ENCODE measurements around the gene ZNF689. TPM values are rescaled to one million over a fixed set of nuclear protein-coding genes. Genes with fewer than 3 reads are reported as not detected.
A peak's percentile ranks its signal among the peaks of the same experiment; 100 is the strongest.

Gene ZNF689
- total and polyA plus RNA-seq, 2 of the 13 experiments (the other 11 are each of a cell fraction or from before 2014, with no cell fraction given): 9.7 to 19.5 TPM

DNA sequence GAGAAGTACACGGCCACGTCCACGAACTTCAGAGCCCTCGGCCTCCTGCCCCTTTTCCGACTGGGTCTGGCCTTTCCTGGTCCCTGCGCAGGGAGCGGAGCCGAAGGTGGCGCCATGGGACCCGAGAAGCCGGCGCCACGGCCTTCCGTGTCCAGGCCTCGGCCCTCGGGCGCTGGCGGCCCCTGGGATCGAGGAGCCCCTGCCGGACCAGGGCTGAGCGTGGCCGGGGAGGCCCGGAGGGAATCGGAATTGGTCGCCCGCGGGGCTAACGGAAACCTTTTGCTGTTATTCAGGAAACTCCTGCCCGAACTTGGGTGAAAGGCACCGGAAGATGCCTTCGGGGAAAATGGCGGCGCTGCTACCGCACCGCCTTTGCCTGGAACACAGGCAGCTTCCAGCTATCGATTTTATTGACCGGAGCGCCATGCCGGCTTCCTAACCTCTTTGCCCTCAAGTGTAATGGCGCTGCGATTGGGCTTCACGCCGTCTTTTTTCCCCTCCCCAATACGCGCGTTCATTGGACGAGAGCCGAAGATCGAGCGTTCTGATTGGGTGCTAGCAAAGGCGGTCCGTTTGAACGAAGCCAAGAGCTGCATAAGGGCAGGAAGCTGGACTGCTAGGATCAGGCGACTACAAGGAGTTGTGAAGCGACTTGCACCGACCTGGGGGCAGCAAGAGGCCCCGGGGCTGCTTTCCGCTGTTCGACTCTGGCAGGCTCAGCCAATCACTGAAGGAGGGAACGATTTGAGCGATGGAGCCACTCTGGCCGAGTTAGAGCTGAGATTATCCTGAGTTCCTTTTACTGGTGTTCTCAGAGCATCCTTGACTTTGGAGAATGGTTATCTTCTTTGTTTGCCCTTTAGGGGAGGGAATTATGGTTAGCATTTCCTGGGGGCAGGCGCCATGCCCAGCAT is at the start of gene ZNF689 (continued):
- TF ChIP-seq, protein P1, sequence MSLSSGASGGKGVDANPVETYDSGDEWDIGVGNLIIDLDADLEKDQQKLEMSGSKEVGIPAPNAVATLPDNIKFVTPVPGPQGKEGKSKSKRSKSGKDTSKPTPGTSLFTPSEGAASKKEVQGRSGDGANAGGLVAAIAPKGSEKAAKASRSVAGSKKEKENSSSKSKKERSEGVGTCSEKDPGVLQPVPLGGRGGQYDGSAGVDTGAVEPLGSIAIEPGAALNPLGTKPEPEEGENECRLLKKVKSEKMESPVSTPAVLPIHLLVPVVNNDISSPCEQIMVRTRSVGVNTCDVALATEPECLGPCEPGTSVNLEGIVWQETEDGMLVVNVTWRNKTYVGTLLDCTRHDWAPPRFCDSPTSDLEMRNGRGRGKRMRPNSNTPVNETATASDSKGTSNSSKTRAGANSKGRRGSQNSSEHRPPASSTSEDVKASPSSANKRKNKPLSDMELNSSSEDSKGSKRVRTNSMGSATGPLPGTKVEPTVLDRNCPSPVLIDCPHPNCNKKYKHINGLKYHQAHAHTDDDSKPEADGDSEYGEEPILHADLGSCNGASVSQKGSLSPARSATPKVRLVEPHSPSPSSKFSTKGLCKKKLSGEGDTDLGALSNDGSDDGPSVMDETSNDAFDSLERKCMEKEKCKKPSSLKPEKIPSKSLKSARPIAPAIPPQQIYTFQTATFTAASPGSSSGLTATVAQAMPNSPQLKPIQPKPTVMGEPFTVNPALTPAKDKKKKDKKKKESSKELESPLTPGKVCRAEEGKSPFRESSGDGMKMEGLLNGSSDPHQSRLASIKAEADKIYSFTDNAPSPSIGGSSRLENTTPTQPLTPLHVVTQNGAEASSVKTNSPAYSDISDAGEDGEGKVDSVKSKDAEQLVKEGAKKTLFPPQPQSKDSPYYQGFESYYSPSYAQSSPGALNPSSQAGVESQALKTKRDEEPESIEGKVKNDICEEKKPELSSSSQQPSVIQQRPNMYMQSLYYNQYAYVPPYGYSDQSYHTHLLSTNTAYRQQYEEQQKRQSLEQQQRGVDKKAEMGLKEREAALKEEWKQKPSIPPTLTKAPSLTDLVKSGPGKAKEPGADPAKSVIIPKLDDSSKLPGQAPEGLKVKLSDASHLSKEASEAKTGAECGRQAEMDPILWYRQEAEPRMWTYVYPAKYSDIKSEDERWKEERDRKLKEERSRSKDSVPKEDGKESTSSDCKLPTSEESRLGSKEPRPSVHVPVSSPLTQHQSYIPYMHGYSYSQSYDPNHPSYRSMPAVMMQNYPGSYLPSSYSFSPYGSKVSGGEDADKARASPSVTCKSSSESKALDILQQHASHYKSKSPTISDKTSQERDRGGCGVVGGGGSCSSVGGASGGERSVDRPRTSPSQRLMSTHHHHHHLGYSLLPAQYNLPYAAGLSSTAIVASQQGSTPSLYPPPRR (CRISPR knock-in tag; IDR thresholded peaks at IDR 0.05; ENCODE audit: borderline replicate concordance): peak; percentile 57; the same call in 1 of the 2 replicates
- no peak for TF ChIP-seq ZNF382 (CRISPR knock-in tag; IDR thresholded peaks at IDR 0.05; ENCODE audit: borderline replicate concordance)
- no peak; the same call in 1 of the 2 replicates for TF ChIP-seq ZNF746 (CRISPR knock-in tag; IDR thresholded peaks at IDR 0.05)
- no peak for TF ChIP-seq EEA1 (CRISPR knock-in tag; IDR thresholded peaks at IDR 0.05; ENCODE audit: borderline replicate concordance)
- no peak; the same call in 1 of the 2 replicates for TF ChIP-seq NCOR1 (IDR thresholded peaks at IDR 0.05; ENCODE audit: borderline replicate concordance, low read length)
- peak; percentile 56 for TF ChIP-seq ATF7-NPFF (CRISPR knock-in tag; IDR thresholded peaks at IDR 0.05; ENCODE audit: low read depth)
- TF ChIP-seq MAZ (IDR thresholded peaks at IDR 0.05; ENCODE audit: borderline replicate concordance, low read depth, low read length): no peak
- peak; percentile 40; the same call in 1 of the 2 replicates for TF ChIP-seq MAZ (CRISPR knock-in tag; IDR thresholded peaks at IDR 0.05; ENCODE audit: low read depth)
- TF ChIP-seq MIER2 (CRISPR knock-in tag; IDR thresholded peaks at IDR 0.05): 0 out of 2 replicates have a peak, but pooled peaks have one; percentile 43
- peak; percentile 99 for TF ChIP-seq ZFX (CRISPR knock-in tag; IDR thresholded peaks at IDR 0.05; ENCODE audit: low read depth)
- TF ChIP-seq TEAD2 (CRISPR knock-in tag; IDR thresholded peaks at IDR 0.05): peak; percentile 55; the same call in 1 of the 2 replicates
- TF ChIP-seq ARNT2 (CRISPR knock-in tag; IDR thresholded peaks at IDR 0.05; ENCODE audit: low read depth): no peak
- no peak for TF ChIP-seq SP1 (IDR thresholded peaks at IDR 0.05)
- TF ChIP-seq SP1 (CRISPR knock-in tag; IDR thresholded peaks at IDR 0.05): peak; percentile 81
- TF ChIP-seq, protein P2, sequence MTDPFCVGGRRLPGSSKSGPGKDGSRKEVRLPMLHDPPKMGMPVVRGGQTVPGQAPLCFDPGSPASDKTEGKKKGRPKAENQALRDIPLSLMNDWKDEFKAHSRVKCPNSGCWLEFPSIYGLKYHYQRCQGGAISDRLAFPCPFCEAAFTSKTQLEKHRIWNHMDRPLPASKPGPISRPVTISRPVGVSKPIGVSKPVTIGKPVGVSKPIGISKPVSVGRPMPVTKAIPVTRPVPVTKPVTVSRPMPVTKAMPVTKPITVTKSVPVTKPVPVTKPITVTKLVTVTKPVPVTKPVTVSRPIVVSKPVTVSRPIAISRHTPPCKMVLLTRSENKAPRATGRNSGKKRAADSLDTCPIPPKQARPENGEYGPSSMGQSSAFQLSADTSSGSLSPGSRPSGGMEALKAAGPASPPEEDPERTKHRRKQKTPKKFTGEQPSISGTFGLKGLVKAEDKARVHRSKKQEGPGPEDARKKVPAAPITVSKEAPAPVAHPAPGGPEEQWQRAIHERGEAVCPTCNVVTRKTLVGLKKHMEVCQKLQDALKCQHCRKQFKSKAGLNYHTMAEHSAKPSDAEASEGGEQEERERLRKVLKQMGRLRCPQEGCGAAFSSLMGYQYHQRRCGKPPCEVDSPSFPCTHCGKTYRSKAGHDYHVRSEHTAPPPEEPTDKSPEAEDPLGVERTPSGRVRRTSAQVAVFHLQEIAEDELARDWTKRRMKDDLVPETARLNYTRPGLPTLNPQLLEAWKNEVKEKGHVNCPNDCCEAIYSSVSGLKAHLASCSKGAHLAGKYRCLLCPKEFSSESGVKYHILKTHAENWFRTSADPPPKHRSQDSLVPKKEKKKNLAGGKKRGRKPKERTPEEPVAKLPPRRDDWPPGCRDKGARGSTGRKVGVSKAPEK (CRISPR knock-in tag; IDR thresholded peaks at IDR 0.05; ENCODE audit: borderline replicate concordance): peak; percentile 92; the same call in 1 of the 2 replicates
- peak; percentile 95 for TF ChIP-seq ASH2L (IDR thresholded peaks at IDR 0.05; ENCODE audit: insufficient read length, low read depth, low read length)
- TF ChIP-seq EED (CRISPR knock-in tag; IDR thresholded peaks at IDR 0.05): peak; percentile 77
- TF ChIP-seq IKZF1 (IDR thresholded peaks at IDR 0.05): no peak
- peak; percentile 95 for TF ChIP-seq ZNF232 (CRISPR knock-in tag; IDR thresholded peaks at IDR 0.05; ENCODE audit: borderline replicate concordance)
- TF ChIP-seq ZBTB7B (CRISPR knock-in tag; IDR thresholded peaks at IDR 0.05): peak; percentile 93
- 0 out of 2 replicates have a peak, but pooled peaks have one; percentile 47 for TF ChIP-seq SALL2 (CRISPR knock-in tag; IDR thresholded peaks at IDR 0.05)
- no peak for TF ChIP-seq HNRNPH1 (optimal IDR thresholded peaks at IDR 0.05; ENCODE audit: low read depth, low read length)

Measured in HepG2 (cell line).